Spleen (tissue), 11 donors: Measurements from ENCODE around the gene KRT12. TPM values are rescaled to one million over a fixed set of nuclear protein-coding genes. Genes with fewer than 3 reads are reported as not detected.

Experiments used
- DNase-seq: peaks from one replicate; pipeline ENCODE4 v3.0.0-alpha.2; 2020
- H3K27ac ChIP-seq, 8 donors: fragments of 200-600 bp; sonication (generic) in 7 of 8; 1 replicate in 4 of 8; 2 replicates in 4 of 8; pipeline versions ENCODE4 v1.5.0 to v1.8.0; 2016 to 2021; ENCODE audit warnings: inconsistent platforms in 4 of 8, mild to moderate bottlenecking in 4 of 8, moderate library complexity in 1 of 8
- H3K27me3 ChIP-seq, 7 donors: fragments of 200-600 bp; sonication (generic) in 6 of 7; replicated peaks in 1 of 7; 1 replicate in 4 of 7; 2 replicates in 3 of 7; pipeline versions ENCODE4 v1.5.0 to v1.8.0; 2016 to 2021; ENCODE audit warnings: inconsistent platforms in 3 of 7, mild to moderate bottlenecking in 1 of 7
- H3K36me3 ChIP-seq, 6 donors: fragments of 200-600 bp; sonication (generic) in 5 of 6; 1 replicate in 4 of 6; 2 replicates in 2 of 6; pipeline versions ENCODE4 v1.5.0 to v1.8.0; 2016 to 2021; ENCODE audit warnings: inconsistent platforms in 2 of 6
- H3K4me1 ChIP-seq, 6 donors: fragments of 200-600 bp; sonication (generic) in 5 of 6; 1 replicate in 3 of 6; 2 replicates in 3 of 6; pipeline versions ENCODE4 v1.5.0 to v1.8.0; 2016 to 2021; ENCODE audit warnings: inconsistent platforms in 3 of 6
- H3K4me3 ChIP-seq, 8 donors: fragments of 200-600 bp; sonication (generic) in 7 of 8; 1 replicate in 4 of 8; 2 replicates in 4 of 8; pipeline versions ENCODE4 v1.5.0 to v1.8.0; 2016 to 2021; ENCODE audit warnings: inconsistent platforms in 4 of 8, mild to moderate bottlenecking in 4 of 8, moderate library complexity in 2 of 8
- H3K9me3 ChIP-seq, 8 donors: fragments of 200-600 bp; sonication (generic) in 7 of 8; 1 replicate in 4 of 8; 2 replicates in 4 of 8; pipeline versions ENCODE4 v1.5.0 to v1.8.0; 2016 to 2021; ENCODE audit warnings: inconsistent platforms in 4 of 8
- POLR2A ChIP-seq, 3 donors: fragments of 450-650 bp; IDR thresholded peaks; one replicate each; pipeline ENCODE4 v1.5.1; 2017; ENCODE audit warnings: antibody characterized with exemption in 3 of 3, mild to moderate bottlenecking in 1 of 3
- POLR2AphosphoS5 ChIP-seq, 3 donors: sonication (generic); formaldehyde crosslinking; IDR thresholded peaks; one replicate each; pipeline ENCODE4 v1.5.1; 2017; ENCODE audit warnings: antibody characterized with exemption in 3 of 3
- WGBS, 5 donors: extraction: QIAGEN DNeasy Blood & Tissue Kit in 3 of 5; methylation state at CpG; one replicate each; pipeline versions ENCODE4 v1.1.5 to v1.1.7; 2013 to 2018; 5-methylcytosine and 5-hydroxymethylcytosine counted together
- intact Hi-C: fragments of 100-400 bp; cut with DNase I; formaldehyde crosslinking; loops from one replicate; pipeline ENCODE4 v1.15.0; 2023; ENCODE audit warnings: low total_unique reads
- polyA plus RNA-seq, 3 donors: library from polyadenylated mRNA; stranded (reverse); fragments of 200-250 nt; gene quantifications; one replicate each; pipeline ENCODE4 v1.2.1, GENCODE V29; 2013
- total RNA-seq, 7 donors: library from RNA; depleted of rRNA in 3 of 7; stranded (reverse); fragments of >200 nt in 3 of 7; fragmentation: NEBNext Ultra II Directional in 4 of 7; extraction: Animal tissue kit (Norgen Biotek cat#: 25700) in 4 of 7; gene quantifications; one replicate each; pipeline versions ENCODE4 v1.1.0 to v1.2.1, GENCODE V29; 2016 to 2021
- TF ChIP-seq, protein P1 (sequence below), 11 experiments: fragments of 200-600 bp in 7 of 11; fragments of 450-650 bp in 4 of 11; sonication (generic) in 4 of 11; IDR thresholded peaks in 8 of 11; conservative IDR thresholded peaks in 3 of 11; 1 replicate in 7 of 11; 2 replicates in 4 of 11; pipeline versions ENCODE4 v1.4.0 to v1.8.0; 2016 to 2021; ENCODE audit warnings: antibody characterized with exemption in 11 of 11, inconsistent platforms in 4 of 11, mild to moderate bottlenecking in 1 of 11
- donor health status: healthy with polysubstance abuse.
- donor health status: DM: no; HTN: no; CAD: no; lungs with moderate emphysema.
- donor health status: DM: no; HTN: no; CAD: no.
- donor health status: Bipolar disorder and iron deficiency.
- donor health status: healthy.
- donor health status: DM: no; HTN: no; CAD: no.
- donor health status: DM: yes; HTN: yes; CAD: no.

Gene KRT12
- total and polyA plus RNA-seq, 10 donors: not detected

DNA sequence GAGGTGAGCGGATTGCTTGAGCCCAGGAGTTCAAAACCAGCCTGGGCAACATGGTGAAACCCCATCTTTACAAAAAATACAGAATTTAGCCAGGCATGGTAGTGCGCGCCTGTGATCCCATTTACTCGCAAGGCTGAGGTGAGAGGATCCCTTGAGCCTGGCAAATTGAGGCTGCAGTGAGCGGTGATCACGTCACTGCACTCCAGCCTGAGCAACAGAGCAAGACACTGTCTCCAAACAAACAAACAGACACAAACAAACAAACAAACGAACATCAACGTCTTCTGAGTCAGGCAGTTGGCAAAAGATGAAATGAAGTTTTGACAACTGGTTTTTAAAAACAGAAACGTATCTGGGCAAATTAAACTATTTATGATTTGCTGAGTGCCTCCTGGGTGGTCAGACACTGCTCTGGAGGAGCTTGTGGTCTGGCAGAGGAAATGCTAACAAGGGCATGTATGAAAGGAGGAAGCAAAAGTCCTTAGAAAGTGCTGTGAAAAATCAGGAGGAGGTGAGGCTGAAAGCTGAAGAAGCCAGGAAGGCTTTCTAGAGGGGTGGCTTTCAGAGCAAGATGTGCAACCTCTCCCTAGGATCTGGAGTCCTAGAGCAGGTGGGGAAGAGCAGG is 28.2 kb upstream of the KRT12 start:
- H3K36me3 ChIP-seq: no peaks in the 10 kb centered on the region
- WGBS, 5 donors: 60 to 67% (median 63%) methylated on average over 9 of the region's 9 CpGs
- TF ChIP-seq POLR2A (IDR thresholded peaks at IDR 0.05) (no peak), POLR2AphosphoS5 (IDR thresholded peaks at IDR 0.05) (no peak)
- TF ChIP-seq, protein P1, sequence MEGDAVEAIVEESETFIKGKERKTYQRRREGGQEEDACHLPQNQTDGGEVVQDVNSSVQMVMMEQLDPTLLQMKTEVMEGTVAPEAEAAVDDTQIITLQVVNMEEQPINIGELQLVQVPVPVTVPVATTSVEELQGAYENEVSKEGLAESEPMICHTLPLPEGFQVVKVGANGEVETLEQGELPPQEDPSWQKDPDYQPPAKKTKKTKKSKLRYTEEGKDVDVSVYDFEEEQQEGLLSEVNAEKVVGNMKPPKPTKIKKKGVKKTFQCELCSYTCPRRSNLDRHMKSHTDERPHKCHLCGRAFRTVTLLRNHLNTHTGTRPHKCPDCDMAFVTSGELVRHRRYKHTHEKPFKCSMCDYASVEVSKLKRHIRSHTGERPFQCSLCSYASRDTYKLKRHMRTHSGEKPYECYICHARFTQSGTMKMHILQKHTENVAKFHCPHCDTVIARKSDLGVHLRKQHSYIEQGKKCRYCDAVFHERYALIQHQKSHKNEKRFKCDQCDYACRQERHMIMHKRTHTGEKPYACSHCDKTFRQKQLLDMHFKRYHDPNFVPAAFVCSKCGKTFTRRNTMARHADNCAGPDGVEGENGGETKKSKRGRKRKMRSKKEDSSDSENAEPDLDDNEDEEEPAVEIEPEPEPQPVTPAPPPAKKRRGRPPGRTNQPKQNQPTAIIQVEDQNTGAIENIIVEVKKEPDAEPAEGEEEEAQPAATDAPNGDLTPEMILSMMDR (IDR thresholded peaks at IDR 0.05 in 8 of 11, conservative IDR thresholded peaks at IDR 0.05 in 3 of 11): no peak
- H3K27me3 ChIP-seq: peaks cover 0 to 36% (median 1%) of the 10 kb centered on the region in 7 donors
- intact Hi-C loops: no loop called here
- no peaks in the 10 kb centered on the region for H3K4me1 ChIP-seq
- no peak for DNase-seq
- no peak overlapping the region for H3K4me3 ChIP-seq
- H3K9me3 ChIP-seq: no peaks in the 10 kb centered on the region
- H3K27ac ChIP-seq: no peak overlapping the region

DNA sequence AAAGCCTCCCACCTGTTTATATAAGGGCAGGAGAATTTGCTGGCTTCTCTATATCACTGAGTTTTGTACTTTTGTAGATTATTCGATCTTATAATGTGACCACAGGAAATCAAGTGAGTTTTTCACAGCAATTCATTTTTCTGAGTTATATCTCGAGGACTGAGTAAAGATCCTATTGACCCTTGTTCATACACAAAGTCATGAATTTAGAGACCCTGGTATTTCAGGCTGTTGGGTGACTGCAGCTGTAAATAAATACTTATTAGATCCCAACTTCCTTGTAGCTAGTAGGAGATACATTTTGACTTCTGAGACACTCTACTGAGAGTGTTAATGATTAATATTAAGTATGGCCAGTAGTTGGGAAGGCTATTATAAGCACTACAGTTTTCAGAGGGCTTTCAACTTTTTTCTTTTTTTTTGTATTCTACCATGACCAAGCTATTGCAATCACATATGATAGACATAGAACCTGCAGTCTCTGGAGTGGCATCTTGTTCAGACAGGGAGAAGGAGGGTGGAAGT is 21.2 kb upstream of the KRT12 start:
- H3K27me3 ChIP-seq: peaks cover 0 to 70% (median 15%) of the 10 kb centered on the region in 7 donors
- TF ChIP-seq POLR2AphosphoS5 (IDR thresholded peaks at IDR 0.05) (no peak), POLR2A (IDR thresholded peaks at IDR 0.05) (no peak)
- TF ChIP-seq, protein P1 (IDR thresholded peaks at IDR 0.05 in 8 of 11, conservative IDR thresholded peaks at IDR 0.05 in 3 of 11): no peak
- H3K4me1 ChIP-seq: no peaks in the 10 kb centered on the region
- H3K4me3 ChIP-seq: no peak overlapping the region
- H3K27ac ChIP-seq: no peak overlapping the region
- intact Hi-C loops: no loop called here
- no peaks in the 10 kb centered on the region for H3K36me3 ChIP-seq
- WGBS, 5 donors: 69 to 89% (median 75%) methylated on average over 2 of the region's 2 CpGs
- DNase-seq: no peak
- H3K9me3 ChIP-seq: no peaks in the 10 kb centered on the region

DNA sequence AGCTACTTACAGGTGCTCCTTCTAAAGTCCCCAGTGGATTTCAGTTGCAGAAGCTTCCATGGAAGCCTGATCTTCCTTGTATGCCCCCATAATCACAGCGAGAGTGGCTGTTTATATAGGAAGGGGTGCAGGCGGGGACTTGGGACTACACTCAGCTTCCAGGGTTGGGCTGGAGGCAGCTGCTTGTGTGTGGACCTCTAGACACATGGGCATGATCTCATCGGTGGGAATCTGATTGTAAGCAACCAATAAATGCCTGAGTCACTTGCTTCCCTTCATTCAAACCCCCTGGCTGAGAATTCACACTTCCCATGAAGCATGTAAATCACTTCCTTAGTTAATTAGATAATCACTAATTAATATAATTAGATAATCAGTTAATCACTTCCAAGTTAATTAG is 19.1 kb upstream of the KRT12 start:
- 69 to 84% (median 83%) methylated on average over 3 of the region's 3 CpGs for WGBS, 5 donors
- no peaks in the 10 kb centered on the region for H3K9me3 ChIP-seq
- peaks cover 0 to 49% (median 14%) of the 10 kb centered on the region in 7 donors for H3K27me3 ChIP-seq
- intact Hi-C loops: no loop called here
- no peak overlapping the region for H3K4me3 ChIP-seq
- H3K27ac ChIP-seq: no peak overlapping the region
- DNase-seq: no peak
- H3K4me1 ChIP-seq: no peaks in the 10 kb centered on the region
- no peak for TF ChIP-seq POLR2AphosphoS5 (IDR thresholded peaks at IDR 0.05)
- no peak for TF ChIP-seq POLR2A (IDR thresholded peaks at IDR 0.05)
- no peaks in the 10 kb centered on the region for H3K36me3 ChIP-seq

DNA sequence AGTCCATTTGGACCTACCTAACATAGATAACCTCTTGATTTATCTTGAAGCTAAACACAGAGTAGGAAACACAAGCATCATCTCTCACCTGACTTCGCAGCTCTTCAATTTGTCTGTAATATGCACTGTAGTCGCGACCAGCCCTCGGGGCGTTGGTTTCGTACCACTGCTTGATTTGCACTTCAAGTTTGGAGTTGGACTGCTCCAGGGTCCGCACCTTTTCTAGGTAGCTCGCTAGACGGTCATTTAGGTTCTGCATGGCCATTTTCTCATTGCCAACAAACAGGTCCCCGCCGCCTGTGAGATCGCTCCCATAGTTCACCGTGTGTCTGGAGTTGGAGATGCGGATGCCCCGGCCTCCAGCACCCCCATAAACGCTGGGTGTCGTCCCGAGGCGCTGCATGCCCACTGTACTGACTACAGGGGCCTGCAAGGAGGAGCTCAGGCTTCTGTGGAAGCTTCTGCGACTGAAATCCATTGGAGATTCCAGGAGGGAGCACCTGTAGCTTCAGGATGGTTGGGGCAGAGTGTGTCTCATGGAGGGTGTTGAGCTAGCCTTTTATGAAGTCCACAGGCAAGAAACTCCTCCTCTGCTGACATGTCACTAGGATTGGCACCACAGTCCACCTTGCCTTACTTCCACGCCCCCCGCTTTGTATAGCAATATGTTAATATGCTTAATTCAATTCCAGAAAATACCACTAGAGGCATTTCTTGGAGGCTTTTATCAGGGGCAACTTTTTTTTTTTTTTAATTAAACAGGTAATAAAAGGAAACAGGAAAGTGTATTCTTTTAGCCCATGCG is 17.9 kb upstream of the KRT12 start, which contains the start of gene KRT20:
Gene KRT20, minus strand, starts transcription at position 535 of the 805 bp plus-strand sequence. Its CDS starts 57 bp downstream, at position 478.
- Histone ChIP-seq H3K27ac (no peak within 1 kb of the TSS), H3K27me3 (peaks cover 0 to 45% (median 10%) of the 10 kb centered on the region in 7 donors), H3K4me3 (no peak within 1 kb of the TSS), H3K36me3 (no peaks in the 10 kb centered on the region), H3K4me1 (no peaks in the 10 kb centered on the region), H3K9me3 (no peaks in the 10 kb centered on the region)
- intact Hi-C loops: no loop called here
- no peak for DNase-seq
- 85 to 94% (median 90%) methylated on average over 23 of the region's 23 CpGs for WGBS, 5 donors
- TF ChIP-seq, protein P1 (IDR thresholded peaks at IDR 0.05 in 8 of 11, conservative IDR thresholded peaks at IDR 0.05 in 3 of 11): no peak
- TF ChIP-seq POLR2AphosphoS5 (IDR thresholded peaks at IDR 0.05) (no peak), POLR2A (IDR thresholded peaks at IDR 0.05) (no peak)
